Measurements from ENCODE around the gene KRTAP5-9.

DNA sequence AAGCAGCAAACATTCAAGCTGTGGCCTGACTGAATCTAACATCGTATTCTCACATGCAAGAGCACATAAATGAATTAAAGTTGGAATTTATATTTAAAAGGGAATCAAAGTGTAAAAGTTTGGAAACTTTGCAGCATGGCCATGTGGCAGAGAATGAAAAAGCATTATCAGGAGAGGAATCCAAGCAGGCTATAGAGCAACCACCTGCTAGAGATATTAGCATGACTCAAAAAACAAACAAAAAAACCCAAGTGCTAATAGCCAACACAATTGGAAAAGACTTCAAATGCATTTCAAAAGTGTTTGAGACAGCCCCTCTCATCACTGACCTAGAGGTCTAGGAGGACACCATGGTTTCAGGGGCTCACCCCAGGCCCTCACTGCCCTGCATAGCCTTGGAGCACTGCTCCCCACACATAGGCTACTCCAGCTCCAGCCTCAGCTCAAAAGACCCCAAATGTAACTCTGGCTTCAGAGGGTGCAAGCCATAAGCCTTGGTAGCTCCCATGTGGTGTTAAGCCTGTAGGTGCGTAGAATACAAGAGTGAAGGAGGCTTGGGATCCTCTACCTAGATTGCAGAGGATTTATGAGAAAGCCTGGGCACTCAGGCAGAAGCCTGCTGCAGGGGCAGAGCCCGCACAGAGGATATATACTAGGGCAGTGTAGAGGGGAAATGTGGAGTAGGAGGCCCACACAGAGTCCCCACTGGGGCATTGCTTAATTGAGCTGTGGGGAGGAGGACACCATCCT lies 22.9 kb upstream of the KRTAP5-9 start:
- TF ChIP-seq, protein P1, sequence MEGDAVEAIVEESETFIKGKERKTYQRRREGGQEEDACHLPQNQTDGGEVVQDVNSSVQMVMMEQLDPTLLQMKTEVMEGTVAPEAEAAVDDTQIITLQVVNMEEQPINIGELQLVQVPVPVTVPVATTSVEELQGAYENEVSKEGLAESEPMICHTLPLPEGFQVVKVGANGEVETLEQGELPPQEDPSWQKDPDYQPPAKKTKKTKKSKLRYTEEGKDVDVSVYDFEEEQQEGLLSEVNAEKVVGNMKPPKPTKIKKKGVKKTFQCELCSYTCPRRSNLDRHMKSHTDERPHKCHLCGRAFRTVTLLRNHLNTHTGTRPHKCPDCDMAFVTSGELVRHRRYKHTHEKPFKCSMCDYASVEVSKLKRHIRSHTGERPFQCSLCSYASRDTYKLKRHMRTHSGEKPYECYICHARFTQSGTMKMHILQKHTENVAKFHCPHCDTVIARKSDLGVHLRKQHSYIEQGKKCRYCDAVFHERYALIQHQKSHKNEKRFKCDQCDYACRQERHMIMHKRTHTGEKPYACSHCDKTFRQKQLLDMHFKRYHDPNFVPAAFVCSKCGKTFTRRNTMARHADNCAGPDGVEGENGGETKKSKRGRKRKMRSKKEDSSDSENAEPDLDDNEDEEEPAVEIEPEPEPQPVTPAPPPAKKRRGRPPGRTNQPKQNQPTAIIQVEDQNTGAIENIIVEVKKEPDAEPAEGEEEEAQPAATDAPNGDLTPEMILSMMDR (IDR thresholded peaks at IDR 0.05; ENCODE audit: poor library complexity): no peak
- TF ChIP-seq EZH2phosphoT487 (IDR thresholded peaks at IDR 0.05; ENCODE audit: low read depth, severe bottlenecking, unreplicated experiment): no peak
- TF ChIP-seq EZH2 (IDR thresholded peaks at IDR 0.05; ENCODE audit: borderline replicate concordance): no peak

Measured in hepatocyte (in vitro differentiated cells).